ENCODE results near the gene RBPJL. TPM values are rescaled to one million over a fixed set of nuclear protein-coding genes. Genes with fewer than 3 reads are reported as not detected.

RBPJL gene
- total RNA-seq, 1 experiment from 2014 or later = not detected

DNA sequence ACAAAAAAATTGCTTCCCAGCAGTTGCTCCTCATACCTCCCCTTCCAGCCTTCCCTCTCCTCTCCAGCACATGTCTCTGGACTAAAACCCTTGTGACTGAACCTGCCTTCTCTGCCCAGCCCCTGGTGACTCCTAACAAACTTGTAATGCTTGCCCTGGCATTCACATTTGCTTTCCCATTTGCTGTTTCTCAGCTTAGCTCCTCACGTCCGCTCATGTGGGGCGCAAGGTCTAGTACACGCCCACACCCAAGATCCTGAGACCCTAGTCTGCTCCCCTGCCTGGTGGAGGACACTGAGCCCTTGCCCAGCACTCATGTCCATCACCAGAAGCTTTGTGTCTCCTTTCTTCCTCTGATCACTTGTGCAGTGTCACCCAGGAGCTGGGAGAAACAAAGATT, 18.3 kb upstream of the RBPJL start:
- BruUV-seq (replicated peaks) = no TSS peak
- CTCF ChIA-PET = interaction anchor here (1.4 to 1.9 kb wide), 2 partner anchors 13 to 277 kb away, joined by 3 to 7 read pairs; no protein-coding TSS in a partner anchor
- H3K27me3 ChIP-seq (ENCODE audit: insufficient read depth, low read length) = no peaks in the 10 kb centered on the region

More for the DNA sequence above, 18.3 kb upstream of the RBPJL start:
- H3K4me1 ChIP-seq (ENCODE audit: control insufficient read depth in 1 of 2, insufficient read depth in 2 of 2, low read length in 2 of 2) = peaks cover 0 to 10% of the 10 kb centered on the region in 2 experiments; a peak in 2 of 4 replicates
- H3K4me3 ChIP-seq (replicated peaks in 1 of 2; ENCODE audit: low read depth in 1 of 2, low read length in 2 of 2) = no peak overlapping the region
- no peak overlapping the region for H2AFZ ChIP-seq (ENCODE audit: low read depth, low read length, poor library complexity, severe bottlenecking)
- H3K9me2 ChIP-seq (ENCODE audit: insufficient read depth) = no peaks in the 10 kb centered on the region
- POLR2A ChIA-PET = no interaction called here
- H3K9me3 ChIP-seq (ENCODE audit: control insufficient read depth in 1 of 2, insufficient read depth in 1 of 2, low read depth in 1 of 2, low read length in 2 of 2) = no peaks in the 10 kb centered on the region
- TF ChIP-seq JUND (IDR thresholded peaks at IDR 0.05) = no peak
- TF ChIP-seq MAX (IDR thresholded peaks at IDR 0.05) = no peak
- TF ChIP-seq POLR2AphosphoS5 (IDR thresholded peaks at IDR 0.05; ENCODE audit: low read depth, low read length) = no peak
- no peak for TF ChIP-seq ZFX (IDR thresholded peaks at IDR 0.05)
- no peak for TF ChIP-seq EZH2phosphoT487 (IDR thresholded peaks at IDR 0.05; ENCODE audit: borderline replicate concordance)
- TF ChIP-seq CBX3 (IDR thresholded peaks at IDR 0.05; ENCODE audit: low read depth) = no peak
- TF ChIP-seq POLR2A (IDR thresholded peaks at IDR 0.05; ENCODE audit: borderline replicate concordance, extremely low read depth, insufficient read depth, insufficient read length) = no peak
- no peak for TF ChIP-seq YY1 (IDR thresholded peaks at IDR 0.05; ENCODE audit: extremely low read depth, insufficient replicate concordance, low read depth, low read length)
- no peak for TF ChIP-seq FOSL1 (IDR thresholded peaks at IDR 0.05; ENCODE audit: low read depth)
- no peak for TF ChIP-seq EZH2 (IDR thresholded peaks at IDR 0.05)
- no peak for TF ChIP-seq ZBTB33 (IDR thresholded peaks at IDR 0.05; ENCODE audit: extremely low read depth, insufficient replicate concordance, low read length)
- no peak for TF ChIP-seq ELF1 (IDR thresholded peaks at IDR 0.05; ENCODE audit: borderline replicate concordance, low read depth)
- no peak for TF ChIP-seq EGR1 (IDR thresholded peaks at IDR 0.05; ENCODE audit: low read depth)
- no peak for TF ChIP-seq SP1 (IDR thresholded peaks at IDR 0.05; ENCODE audit: low read depth)
- TF ChIP-seq ZNF274 (IDR thresholded peaks at IDR 0.05; ENCODE audit: low read depth, low read length) = no peak
- TF ChIP-seq SIN3A (IDR thresholded peaks at IDR 0.05; ENCODE audit: low read depth) = no peak
- TF ChIP-seq, protein P1, sequence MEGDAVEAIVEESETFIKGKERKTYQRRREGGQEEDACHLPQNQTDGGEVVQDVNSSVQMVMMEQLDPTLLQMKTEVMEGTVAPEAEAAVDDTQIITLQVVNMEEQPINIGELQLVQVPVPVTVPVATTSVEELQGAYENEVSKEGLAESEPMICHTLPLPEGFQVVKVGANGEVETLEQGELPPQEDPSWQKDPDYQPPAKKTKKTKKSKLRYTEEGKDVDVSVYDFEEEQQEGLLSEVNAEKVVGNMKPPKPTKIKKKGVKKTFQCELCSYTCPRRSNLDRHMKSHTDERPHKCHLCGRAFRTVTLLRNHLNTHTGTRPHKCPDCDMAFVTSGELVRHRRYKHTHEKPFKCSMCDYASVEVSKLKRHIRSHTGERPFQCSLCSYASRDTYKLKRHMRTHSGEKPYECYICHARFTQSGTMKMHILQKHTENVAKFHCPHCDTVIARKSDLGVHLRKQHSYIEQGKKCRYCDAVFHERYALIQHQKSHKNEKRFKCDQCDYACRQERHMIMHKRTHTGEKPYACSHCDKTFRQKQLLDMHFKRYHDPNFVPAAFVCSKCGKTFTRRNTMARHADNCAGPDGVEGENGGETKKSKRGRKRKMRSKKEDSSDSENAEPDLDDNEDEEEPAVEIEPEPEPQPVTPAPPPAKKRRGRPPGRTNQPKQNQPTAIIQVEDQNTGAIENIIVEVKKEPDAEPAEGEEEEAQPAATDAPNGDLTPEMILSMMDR (IDR thresholded peaks at IDR 0.05 in 2 of 3, conservative IDR thresholded peaks at IDR 0.05 in 1 of 3; ENCODE audit: borderline replicate concordance in 1 of 3, insufficient read depth in 1 of 3, low read depth in 2 of 3, low read length in 2 of 3) = no peak
- RAD21 ChIA-PET (ENCODE audit: low non-redundant PET in 1 of 2, low total read pairs in 2 of 2, uncharacterized antibody in 2 of 2, unreplicated experiment in 2 of 2) = no interaction called here
- no peaks in the 10 kb centered on the region for H3K79me2 ChIP-seq (ENCODE audit: insufficient read depth, low read length)
- DNase-seq (ENCODE audit: low read depth, low spot score) (no peak), ATAC-seq (no peak)
- intact Hi-C loops (cut with micrococcal nuclease) = no loop called here
- H3K36me3 ChIP-seq (ENCODE audit: control insufficient read depth in 1 of 2, insufficient read depth in 2 of 2, low read length in 2 of 2) = no peaks in the 10 kb centered on the region
- H3K9ac ChIP-seq (ENCODE audit: low read length) = no peak overlapping the region
- no peak overlapping the region for H3K27ac ChIP-seq (ENCODE audit: low read depth, low read length)
- H3K4me2 ChIP-seq (ENCODE audit: low read length) = no peak overlapping the region
- H4K20me1 ChIP-seq (ENCODE audit: insufficient read depth) = no peaks in the 10 kb centered on the region
